ELR (cell line): Measurements from ENCODE around the gene ZSCAN21.

Experiments
- DNase-seq: peaks from one replicate; pipeline ENCODE4 v3.0.0-alpha.2; 2015; ENCODE audit warnings: low read depth

ZSCAN21 gene

GRCh38 chr7:100027197-100027596 lies 22.4 kb upstream of the ZSCAN21 start:
- no peak for DNase-seq

GRCh38 chr7:100029596-100029995 lies 20.0 kb upstream of the ZSCAN21 start:
- no peak for DNase-seq

GRCh38 chr7:100033526-100033925 lies 16.0 kb upstream of the ZSCAN21 start:
- no peak for DNase-seq

- peak; percentile 34 for DNase-seq
Observed at GRCh38 chr7:100034871-100035510, 14.6 kb upstream of the ZSCAN21 start.

GRCh38 chr7:100035876-100036275 lies 13.7 kb upstream of the ZSCAN21 start:
- DNase-seq, result no peak

- DNase-seq, result no peak
Observed at GRCh38 chr7:100038326-100038725, 11.2 kb upstream of the ZSCAN21 start.

- DNase-seq, result no peak
Observed at GRCh38 chr7:100040575-100040974, 9.0 kb upstream of the ZSCAN21 start.

GRCh38 chr7:100044718-100045117 lies 4.9 kb upstream of the ZSCAN21 start:
- no peak for DNase-seq

GRCh38 chr7:100048680-100049079 lies 894 bp upstream of the ZSCAN21 start:
- DNase-seq, result no peak

- no peak for DNase-seq
Observed at GRCh38 chr7:100051611-100052010, 2.0 kb downstream of the ZSCAN21 start.

- peak; percentile 74 for DNase-seq
Observed at GRCh38 chr7:100053215-100053614, 3.6 kb downstream of the ZSCAN21 start.

- DNase-seq, result no peak
Observed at GRCh38 chr7:100057006-100057405, 7.4 kb downstream of the ZSCAN21 start.

GRCh38 chr7:100059251-100059739 lies 9.7 kb downstream of the ZSCAN21 start:
- DNase-seq, result no peak

GRCh38 chr7:100061518-100062193 lies 12.1 kb downstream of the ZSCAN21 start:
- no peak for DNase-seq

GRCh38 chr7:100063376-100063775 lies 13.8 kb downstream of the ZSCAN21 start:
- DNase-seq, result no peak

GRCh38 chr7:100064162-100064561 lies 14.6 kb downstream of the ZSCAN21 start:
- no peak for DNase-seq

- DNase-seq, result no peak
Observed at GRCh38 chr7:100065452-100066186, 16.0 kb downstream of the ZSCAN21 start.

GRCh38 chr7:100066953-100067352 lies 17.4 kb downstream of the ZSCAN21 start:
- no peak for DNase-seq

- DNase-seq, result no peak
Observed at GRCh38 chr7:100069991-100070390, 20.4 kb downstream of the ZSCAN21 start.

GRCh38 chr7:100071018-100071723 lies 21.6 kb downstream of the ZSCAN21 start:
- DNase-seq, result no peak

GRCh38 chr7:100072462-100072861 lies 22.9 kb downstream of the ZSCAN21 start:
- DNase-seq, result no peak

- no peak for DNase-seq
Observed at GRCh38 chr7:100074841-100075240, 25.3 kb downstream of the ZSCAN21 start.
